Activated naive CD8-positive, alpha-beta T cell (primary cell): ENCODE data around the gene PRKCZ.

Experiments used
- H3K27ac Mint-ChIP-seq: one replicate; pipeline ENCODE4 v1.8.0; 2021; ENCODE audit warnings: mixed read lengths
- H3K27me3 Mint-ChIP-seq: one replicate; pipeline ENCODE4 v1.8.0; 2021; ENCODE audit warnings: mixed read lengths
- H3K36me3 Mint-ChIP-seq: one replicate; pipeline ENCODE4 v1.8.0; 2021; ENCODE audit warnings: mixed read lengths
- H3K4me1 Mint-ChIP-seq: one replicate; pipeline ENCODE4 v1.8.0; 2021; ENCODE audit warnings: low read depth, mixed read lengths
- H3K4me3 Mint-ChIP-seq: one replicate; pipeline ENCODE4 v1.8.0; 2021; ENCODE audit warnings: mild to moderate bottlenecking, mixed read lengths
- H3K9me3 Mint-ChIP-seq: one replicate; pipeline ENCODE4 v1.8.0; 2021; ENCODE audit warnings: low read depth, mixed read lengths

The PRKCZ gene

GRCh38 chr1:2046953-2047748 lies 3.1 kb upstream of the PRKCZ start:
- Mint-ChIP-seq H3K27me3 (no peaks in the 10 kb centered on the region), H3K27ac (no peak overlapping the region), H3K4me1 (peaks cover 29% of the 10 kb centered on the region), H3K36me3 (no peaks in the 10 kb centered on the region), H3K9me3 (no peaks in the 10 kb centered on the region), H3K4me3 (no peak overlapping the region)

GRCh38 chr1:2047749-2048729 lies 2.2 kb upstream of the PRKCZ start:
- peaks cover 32% of the 10 kb centered on the region for H3K4me1 Mint-ChIP-seq
- peak overlapping the region; percentile 60 for H3K4me3 Mint-ChIP-seq
- no peak overlapping the region for H3K27ac Mint-ChIP-seq
- no peaks in the 10 kb centered on the region for H3K36me3 Mint-ChIP-seq
- no peaks in the 10 kb centered on the region for H3K27me3 Mint-ChIP-seq
- H3K9me3 Mint-ChIP-seq, result no peaks in the 10 kb centered on the region

GRCh38 chr1:2049225-2049717 lies 940 bp upstream of the PRKCZ start:
- Mint-ChIP-seq H3K36me3 (no peaks in the 10 kb centered on the region), H3K9me3 (no peaks in the 10 kb centered on the region), H3K4me1 (peaks cover 28% of the 10 kb centered on the region), H3K27ac (no peak overlapping the region), H3K4me3 (peak overlapping the region; percentile 80), H3K27me3 (no peaks in the 10 kb centered on the region)

GRCh38 chr1:2050461-2050792 lies 216 bp downstream of the PRKCZ start:
- Mint-ChIP-seq H3K4me3 (peak overlapping the region; percentile 76), H3K27ac (no peak overlapping the region), H3K27me3 (no peaks in the 10 kb centered on the region), H3K4me1 (peaks cover 24% of the 10 kb centered on the region), H3K9me3 (no peaks in the 10 kb centered on the region), H3K36me3 (no peaks in the 10 kb centered on the region)

- Mint-ChIP-seq H3K4me3 (peak overlapping the region; percentile 76), H3K9me3 (no peaks in the 10 kb centered on the region), H3K27me3 (no peaks in the 10 kb centered on the region), H3K4me1 (peaks cover 18% of the 10 kb centered on the region), H3K27ac (no peak overlapping the region), H3K36me3 (no peaks in the 10 kb centered on the region)
These were observed 827 bp downstream of the PRKCZ start for GRCh38 chr1:2050793-2051682.

GRCh38 chr1:2052054-2052679 lies 2.0 kb downstream of the PRKCZ start:
- H3K9me3 Mint-ChIP-seq, result no peaks in the 10 kb centered on the region
- peak overlapping the region; percentile 76 for H3K4me3 Mint-ChIP-seq
- H3K36me3 Mint-ChIP-seq, result no peaks in the 10 kb centered on the region
- peaks cover 18% of the 10 kb centered on the region for H3K4me1 Mint-ChIP-seq
- H3K27me3 Mint-ChIP-seq, result no peaks in the 10 kb centered on the region
- H3K27ac Mint-ChIP-seq, result no peak overlapping the region

DNA sequence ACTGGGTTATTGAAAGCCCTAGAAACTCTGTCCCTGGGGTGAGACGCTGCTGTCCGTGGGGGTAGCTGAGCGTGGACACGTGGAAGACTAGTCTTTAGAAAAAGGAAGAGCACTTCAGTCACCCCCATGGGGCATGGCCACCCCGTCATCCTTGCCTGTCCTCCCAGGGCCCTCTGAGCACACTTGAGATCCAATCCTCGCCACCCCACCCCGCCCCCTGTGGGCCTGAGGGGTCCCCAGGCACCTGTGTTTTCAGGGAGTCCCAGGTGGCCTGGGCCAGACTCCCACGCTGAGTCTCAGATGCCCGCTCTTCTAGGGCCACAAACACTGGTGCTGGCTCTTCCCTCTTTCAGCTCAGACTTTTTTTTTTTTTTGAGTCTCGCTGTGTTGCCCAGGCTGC lies 2.5 kb downstream of the PRKCZ start:
- Mint-ChIP-seq H3K27ac (no peak overlapping the region), H3K9me3 (no peaks in the 10 kb centered on the region), H3K4me3 (peak overlapping the region; percentile 42), H3K4me1 (peaks cover 18% of the 10 kb centered on the region), H3K36me3 (no peaks in the 10 kb centered on the region), H3K27me3 (no peaks in the 10 kb centered on the region)

DNA sequence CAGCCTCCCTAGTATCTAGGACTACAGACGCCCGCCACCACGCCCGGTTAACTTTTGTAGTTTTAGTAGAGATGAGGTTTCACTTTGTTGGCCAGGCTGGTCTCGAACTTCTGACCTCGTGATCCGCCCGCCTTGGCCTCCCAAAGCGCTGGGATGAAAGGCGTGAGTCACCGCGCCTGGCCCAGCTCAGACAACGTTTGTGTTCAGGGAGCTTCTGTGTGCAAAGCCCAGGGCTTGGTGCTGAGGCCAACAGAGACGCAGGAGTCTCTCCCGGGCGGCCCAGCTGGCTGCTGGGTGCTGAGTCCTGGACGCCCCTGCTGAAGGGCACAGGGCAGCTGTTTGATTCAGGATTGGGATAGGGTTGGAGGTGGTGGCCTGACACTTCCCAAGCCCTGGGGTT lies 3.0 kb downstream of the PRKCZ start:
- Mint-ChIP-seq H3K36me3 (no peaks in the 10 kb centered on the region), H3K4me1 (peaks cover 17% of the 10 kb centered on the region), H3K27me3 (no peaks in the 10 kb centered on the region), H3K27ac (no peak overlapping the region), H3K4me3 (no peak overlapping the region), H3K9me3 (no peaks in the 10 kb centered on the region)

GRCh38 chr1:2053784-2054376 lies 3.7 kb downstream of the PRKCZ start:
- no peak overlapping the region for H3K27ac Mint-ChIP-seq
- no peaks in the 10 kb centered on the region for H3K36me3 Mint-ChIP-seq
- H3K27me3 Mint-ChIP-seq, result no peaks in the 10 kb centered on the region
- no peaks in the 10 kb centered on the region for H3K9me3 Mint-ChIP-seq
- peaks cover 14% of the 10 kb centered on the region for H3K4me1 Mint-ChIP-seq
- no peak overlapping the region for H3K4me3 Mint-ChIP-seq

- H3K36me3 Mint-ChIP-seq, result no peaks in the 10 kb centered on the region
- H3K27me3 Mint-ChIP-seq, result no peaks in the 10 kb centered on the region
- H3K9me3 Mint-ChIP-seq, result no peaks in the 10 kb centered on the region
- no peak overlapping the region for H3K27ac Mint-ChIP-seq
- peaks cover 8% of the 10 kb centered on the region for H3K4me1 Mint-ChIP-seq
- no peak overlapping the region for H3K4me3 Mint-ChIP-seq
These were observed 4.3 kb downstream of the PRKCZ start for GRCh38 chr1:2054560-2054959.

- Mint-ChIP-seq H3K36me3 (no peaks in the 10 kb centered on the region), H3K4me3 (no peak overlapping the region), H3K27ac (no peak overlapping the region), H3K9me3 (no peaks in the 10 kb centered on the region), H3K4me1 (peaks cover 8% of the 10 kb centered on the region), H3K27me3 (no peaks in the 10 kb centered on the region)
These were observed 5.8 kb downstream of the PRKCZ start for GRCh38 chr1:2055911-2056575.

GRCh38 chr1:2056955-2057590 lies 6.9 kb downstream of the PRKCZ start:
- Mint-ChIP-seq H3K4me3 (no peak overlapping the region), H3K4me1 (peaks cover 3% of the 10 kb centered on the region), H3K36me3 (peaks cover under 1% of the 10 kb centered on the region), H3K27ac (no peak overlapping the region), H3K9me3 (no peaks in the 10 kb centered on the region), H3K27me3 (no peaks in the 10 kb centered on the region)

DNA sequence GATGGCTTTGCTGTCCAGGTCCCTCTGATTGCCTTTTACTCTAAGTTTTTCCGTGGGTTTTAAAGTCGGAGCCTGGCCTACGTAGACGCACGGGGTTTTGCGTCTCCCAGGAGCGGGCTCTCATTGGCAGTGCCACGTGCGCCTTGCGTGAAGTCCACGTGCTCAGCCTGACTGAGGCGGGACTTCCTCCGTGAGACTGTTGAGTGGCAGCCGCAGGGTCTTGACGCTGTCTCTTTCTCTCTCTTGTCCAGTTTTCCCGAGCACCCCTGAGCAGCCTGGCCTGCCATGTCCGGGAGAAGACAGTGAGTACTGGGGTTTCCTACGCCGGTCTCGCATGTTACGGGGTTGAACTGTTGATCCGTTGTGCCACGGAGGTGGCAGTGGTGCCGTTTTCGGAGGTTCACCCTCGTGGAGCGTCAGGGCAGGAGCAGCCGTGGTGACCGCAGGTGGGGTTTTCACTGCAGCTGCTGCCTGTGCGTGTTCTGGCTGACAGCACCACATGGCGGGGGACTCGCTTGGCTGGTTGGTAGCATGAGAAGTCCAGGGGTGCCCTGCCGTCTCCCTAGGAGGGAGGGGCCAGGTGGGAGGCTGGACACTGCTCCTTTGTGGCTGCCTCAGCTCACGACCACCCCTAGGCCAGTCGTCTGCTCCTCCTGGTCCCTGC lies 9.2 kb downstream of the PRKCZ start:
- Mint-ChIP-seq H3K27me3 (no peaks in the 10 kb centered on the region), H3K4me1 (no peaks in the 10 kb centered on the region), H3K4me3 (no peak overlapping the region), H3K36me3 (peaks cover 8% of the 10 kb centered on the region), H3K27ac (no peak overlapping the region), H3K9me3 (no peaks in the 10 kb centered on the region)
